ENCODE results near the gene ARHGEF25.

The ARHGEF25 gene

DNA sequence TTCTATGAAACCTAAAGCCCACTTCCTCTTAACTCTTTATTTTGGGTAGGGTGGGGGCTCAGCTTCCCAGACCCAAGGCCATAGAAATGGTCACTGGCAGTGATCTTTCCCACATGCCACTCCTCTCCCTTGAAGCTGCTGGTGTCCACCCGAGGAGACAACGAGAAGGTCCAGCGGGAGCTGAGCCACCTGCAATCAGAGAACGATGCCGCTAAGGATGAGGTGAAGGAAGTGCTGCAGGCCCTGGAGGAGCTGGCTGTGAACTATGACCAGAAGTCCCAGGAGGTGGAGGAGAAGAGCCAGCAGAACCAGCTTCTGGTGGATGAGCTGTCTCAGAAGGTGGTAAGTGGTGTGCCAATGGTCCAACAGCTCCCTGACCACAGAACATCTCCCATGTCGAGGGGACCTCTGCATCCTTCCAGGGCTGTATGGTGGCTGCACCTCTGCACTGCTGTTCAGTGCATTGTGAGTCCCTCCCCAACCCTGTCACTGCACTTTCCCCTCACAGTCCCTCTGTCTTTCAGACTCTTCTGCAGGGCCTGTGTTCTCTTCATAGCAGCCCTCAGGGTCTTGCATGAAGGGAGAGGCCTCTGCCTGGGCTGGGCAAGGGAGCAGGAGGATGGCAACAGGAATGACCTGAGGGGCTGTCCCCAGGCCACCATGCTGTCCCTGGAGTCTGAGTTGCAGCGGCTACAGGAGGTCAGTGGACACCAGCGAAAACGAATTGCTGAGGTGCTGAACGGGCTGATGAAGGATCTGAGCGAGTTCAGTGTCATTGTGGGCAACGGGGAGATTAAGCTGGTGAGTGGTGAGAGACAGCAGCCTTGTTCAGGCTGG, 39.1 kb upstream of the ARHGEF25 start:
- WGBS (ENCODE audit: insufficient coverage): 100% methylated on average over 6 of the region's 12 CpGs
- CTCF ChIA-PET: interaction anchor here (1.0 to 2.3 kb wide), 8 partner anchors 9 to 114 kb away, joined by 3 to 11 read pairs (median 3); no protein-coding TSS in a partner anchor

GRCh38 chr12:57574795-57575194, 36.4 kb upstream of the ARHGEF25 start:
- DNase-seq: no peak
- Histone ChIP-seq H3K27ac (ENCODE audit: insufficient read depth in 1 of 2, low read depth in 1 of 2, low read length in 2 of 2, poor library complexity in 1 of 2, severe bottlenecking in 2 of 2) (no peak overlapping the region), H3K36me3 (ENCODE audit: control insufficient read depth in 4 of 4, insufficient read depth in 4 of 4, low read length in 3 of 4) (peaks cover 0 to 20% (median 7%) of the 10 kb centered on the region in 4 experiments), H3K4me3 (ENCODE audit: control insufficient read depth in 1 of 7, extremely low read depth in 1 of 7, insufficient read depth in 4 of 7, low read depth in 2 of 7, low read length in 6 of 7) (no peak overlapping the region), H3K4me1 (ENCODE audit: control extremely low read depth in 1 of 4, control insufficient read depth in 4 of 4, insufficient read depth in 4 of 4, low read length in 3 of 4) (no peaks in the 10 kb centered on the region), H3K9me3 (ENCODE audit: control extremely low read depth in 1 of 5, control insufficient read depth in 4 of 5, insufficient read depth in 2 of 5, low read depth in 1 of 5, low read length in 4 of 5) (no peaks in the 10 kb centered on the region), H3K27me3 (replicated peaks in 2 of 5; ENCODE audit: control insufficient read depth in 4 of 5, insufficient read depth in 5 of 5, low read length in 4 of 5) (peaks cover 0 to 11% (median 0%) of the 10 kb centered on the region in 5 experiments)
- 91% methylated on average over 7 of the region's 10 CpGs for WGBS (ENCODE audit: insufficient coverage)
- CTCF ChIA-PET: interaction anchor here (1.1 to 2.5 kb wide), 11 partner anchors 9 to 85 kb away, joined by 3 to 12 read pairs (median 3); no protein-coding TSS in a partner anchor
- POLR2A ChIA-PET: no interaction called here

More for the DNA sequence above, 39.1 kb upstream of the ARHGEF25 start:
- H3K9me3 ChIP-seq (ENCODE audit: control extremely low read depth in 1 of 5, control insufficient read depth in 4 of 5, insufficient read depth in 2 of 5, low read depth in 1 of 5, low read length in 4 of 5): no peaks in the 10 kb centered on the region
- DNase-seq: no peak
- no peak overlapping the region for H3K4me3 ChIP-seq (ENCODE audit: control insufficient read depth in 1 of 7, extremely low read depth in 1 of 7, insufficient read depth in 4 of 7, low read depth in 2 of 7, low read length in 6 of 7)
- H3K36me3 ChIP-seq (ENCODE audit: control insufficient read depth in 4 of 4, insufficient read depth in 4 of 4, low read length in 3 of 4): peaks cover 0 to 22% (median 5%) of the 10 kb centered on the region in 4 experiments
- POLR2A ChIA-PET: no interaction called here
- H3K27me3 ChIP-seq (replicated peaks in 2 of 5; ENCODE audit: control insufficient read depth in 4 of 5, insufficient read depth in 5 of 5, low read length in 4 of 5): peaks cover 0 to 8% (median 0%) of the 10 kb centered on the region in 5 experiments
- no peaks in the 10 kb centered on the region for H3K4me1 ChIP-seq (ENCODE audit: control extremely low read depth in 1 of 4, control insufficient read depth in 4 of 4, insufficient read depth in 4 of 4, low read length in 3 of 4)
- no peak overlapping the region for H3K27ac ChIP-seq (ENCODE audit: insufficient read depth in 1 of 2, low read depth in 1 of 2, low read length in 2 of 2, poor library complexity in 1 of 2, severe bottlenecking in 2 of 2)

DNA sequence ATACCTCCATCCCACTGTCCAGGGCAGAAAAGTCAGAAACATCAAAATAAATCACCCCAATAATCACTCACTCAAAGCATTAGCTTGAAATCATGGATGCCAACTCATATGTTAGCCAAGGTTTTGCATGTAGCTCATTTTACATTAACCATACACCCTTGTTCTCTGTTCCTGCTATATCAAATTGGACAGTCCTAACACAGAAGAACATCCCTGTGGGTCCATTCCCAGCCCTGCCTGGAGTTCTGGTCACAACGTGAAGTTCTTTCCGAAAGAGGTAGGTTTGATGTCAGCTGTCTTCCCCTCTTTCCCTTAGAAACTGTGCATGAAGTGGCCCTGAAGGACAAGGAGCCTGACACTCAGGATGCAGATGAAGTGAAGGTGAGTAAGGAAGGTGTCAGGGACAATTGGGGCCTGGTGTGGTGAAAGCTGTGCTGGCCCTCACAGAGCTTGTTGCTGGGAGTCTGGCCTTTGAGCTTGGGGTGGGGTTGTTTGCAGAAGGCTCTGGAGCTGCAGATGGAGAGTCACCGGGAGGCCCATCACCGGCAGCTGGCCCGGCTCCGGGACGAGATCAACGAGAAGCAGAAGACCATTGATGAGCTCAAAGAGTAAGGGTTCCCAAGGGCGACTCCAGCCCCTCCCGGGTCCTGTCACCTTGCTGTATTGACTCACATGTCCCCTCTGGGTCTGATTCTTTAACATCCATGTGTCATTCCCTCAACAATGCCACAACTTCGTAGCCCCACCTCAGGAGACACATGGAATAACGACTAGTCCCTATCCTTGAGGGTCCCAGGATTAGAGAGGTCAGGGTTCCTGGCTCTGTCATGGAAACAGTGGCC, 35.2 kb upstream of the ARHGEF25 start:
- no peak overlapping the region for H3K4me3 ChIP-seq (ENCODE audit: control insufficient read depth in 1 of 7, extremely low read depth in 1 of 7, insufficient read depth in 4 of 7, low read depth in 2 of 7, low read length in 6 of 7)
- no peak for DNase-seq
- POLR2A ChIA-PET: no interaction called here
- H3K4me1 ChIP-seq (ENCODE audit: control extremely low read depth in 1 of 4, control insufficient read depth in 4 of 4, insufficient read depth in 4 of 4, low read length in 3 of 4): no peaks in the 10 kb centered on the region
- no peak overlapping the region for H3K27ac ChIP-seq (ENCODE audit: insufficient read depth in 1 of 2, low read depth in 1 of 2, low read length in 2 of 2, poor library complexity in 1 of 2, severe bottlenecking in 2 of 2)
- H3K27me3 ChIP-seq (replicated peaks in 2 of 5; ENCODE audit: control insufficient read depth in 4 of 5, insufficient read depth in 5 of 5, low read length in 4 of 5): peaks cover 0 to 11% (median 0%) of the 10 kb centered on the region in 5 experiments
- CTCF ChIA-PET: interaction anchor here (0.7 to 2.5 kb wide), 17 partner anchors 8 to 117 kb away, joined by 3 to 12 read pairs (median 4); no protein-coding TSS in a partner anchor
- no peaks in the 10 kb centered on the region for H3K9me3 ChIP-seq (ENCODE audit: control extremely low read depth in 1 of 5, control insufficient read depth in 4 of 5, insufficient read depth in 2 of 5, low read depth in 1 of 5, low read length in 4 of 5)
- WGBS (ENCODE audit: insufficient coverage): 93% methylated on average over 12 of the region's 12 CpGs
- H3K36me3 ChIP-seq (ENCODE audit: control insufficient read depth in 4 of 4, insufficient read depth in 4 of 4, low read length in 3 of 4): peaks cover 0 to 24% (median 7%) of the 10 kb centered on the region in 4 experiments

- ChIA-PET CTCF (interaction anchor here (1.1 to 2.5 kb wide), 6 partner anchors 9 to 118 kb away, joined by 4 to 12 read pairs (median 4); no protein-coding TSS in a partner anchor), POLR2A (interaction anchor here (0.6 kb wide), 1 partner anchor 172 kb away, joined by 3 read pairs; no protein-coding TSS in a partner anchor)
- no peaks in the 10 kb centered on the region for H3K4me1 ChIP-seq (ENCODE audit: control extremely low read depth in 1 of 4, control insufficient read depth in 4 of 4, insufficient read depth in 4 of 4, low read length in 3 of 4)
- peaks cover 0 to 11% (median 0%) of the 10 kb centered on the region in 5 experiments for H3K27me3 ChIP-seq (replicated peaks in 2 of 5; ENCODE audit: control insufficient read depth in 4 of 5, insufficient read depth in 5 of 5, low read length in 4 of 5)
- no peaks in the 10 kb centered on the region for H3K9me3 ChIP-seq (ENCODE audit: control extremely low read depth in 1 of 5, control insufficient read depth in 4 of 5, insufficient read depth in 2 of 5, low read depth in 1 of 5, low read length in 4 of 5)
- no peak for DNase-seq
- peaks cover 0 to 26% (median 7%) of the 10 kb centered on the region in 4 experiments for H3K36me3 ChIP-seq (ENCODE audit: control insufficient read depth in 4 of 4, insufficient read depth in 4 of 4, low read length in 3 of 4)
- 98% methylated on average over 7 of the region's 9 CpGs for WGBS (ENCODE audit: insufficient coverage)
- H3K4me3 ChIP-seq (ENCODE audit: control insufficient read depth in 1 of 7, extremely low read depth in 1 of 7, insufficient read depth in 4 of 7, low read depth in 2 of 7, low read length in 6 of 7): no peak overlapping the region
- no peak overlapping the region for H3K27ac ChIP-seq (ENCODE audit: insufficient read depth in 1 of 2, low read depth in 1 of 2, low read length in 2 of 2, poor library complexity in 1 of 2, severe bottlenecking in 2 of 2)
Observed at GRCh38 chr12:57576613-57577160, 34.5 kb upstream of the ARHGEF25 start.

DNA sequence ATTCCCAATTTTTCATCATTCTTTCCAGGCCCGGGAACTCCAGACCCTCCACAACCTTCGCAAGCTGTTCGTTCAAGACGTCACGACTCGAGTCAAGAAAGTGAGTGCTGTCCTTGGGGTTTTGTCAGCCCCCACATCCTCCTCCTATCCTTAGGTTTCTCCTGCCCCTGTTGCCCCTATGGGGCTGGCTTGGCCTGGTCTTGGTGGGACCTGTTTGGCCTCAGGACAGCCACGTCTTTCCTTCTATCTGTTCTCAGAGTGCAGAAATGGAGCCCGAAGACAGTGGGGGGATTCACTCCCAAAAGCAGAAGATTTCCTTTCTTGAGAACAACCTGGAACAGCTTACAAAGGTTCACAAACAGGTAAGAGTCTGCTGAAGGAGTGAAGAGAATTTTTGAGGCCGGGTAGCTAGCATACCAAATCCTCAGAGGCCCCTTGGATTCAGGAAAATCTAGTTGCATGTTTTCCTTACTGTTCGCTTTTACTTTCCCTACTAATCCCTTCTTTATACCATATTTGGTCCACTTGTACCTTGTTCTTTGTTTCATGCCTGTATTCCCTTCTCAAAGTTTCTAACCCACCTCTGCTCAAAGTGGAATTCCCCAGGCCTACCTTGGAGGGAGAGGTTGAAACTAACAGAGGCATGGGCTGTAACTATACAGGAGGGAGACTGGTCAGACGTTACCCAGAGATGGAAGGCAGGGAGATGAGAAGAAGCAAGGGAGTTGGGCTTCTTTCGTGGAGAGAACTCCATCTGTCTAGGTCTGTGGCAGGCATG, 33.1 kb upstream of the ARHGEF25 start:
- POLR2A ChIA-PET: interaction anchor here (0.6 kb wide), 1 partner anchor 25 kb away, joined by 6 read pairs; no protein-coding TSS in a partner anchor
- WGBS (ENCODE audit: insufficient coverage): 95% methylated on average over 10 of the region's 12 CpGs
- CTCF ChIA-PET: interaction anchor here (1.0 kb wide), 1 partner anchor 43 kb away, joined by 3 read pairs; no protein-coding TSS in a partner anchor

DNA sequence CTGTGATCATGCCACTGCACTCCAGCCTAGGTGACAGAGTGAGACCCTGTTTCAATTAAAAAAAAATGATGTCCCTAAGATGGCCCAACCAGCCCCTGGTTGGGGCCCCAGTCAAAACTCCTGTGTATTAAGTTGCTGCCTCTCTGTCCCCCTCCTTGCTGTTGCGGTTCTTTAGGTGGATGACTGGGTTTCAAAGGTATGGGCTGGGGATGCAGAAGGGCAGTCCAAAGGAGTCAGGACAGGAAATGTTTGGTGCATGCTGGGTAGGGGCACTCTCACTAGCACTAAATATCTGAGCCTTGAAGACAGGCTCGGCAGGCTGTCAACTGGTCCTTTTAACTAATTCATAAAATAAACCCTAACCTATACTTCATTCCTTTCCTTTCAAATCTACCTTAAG, 32.2 kb upstream of the ARHGEF25 start:
- H3K4me3 ChIP-seq (ENCODE audit: control insufficient read depth in 1 of 7, extremely low read depth in 1 of 7, insufficient read depth in 4 of 7, low read depth in 2 of 7, low read length in 6 of 7): no peak overlapping the region
- H3K27ac ChIP-seq (ENCODE audit: insufficient read depth in 1 of 2, low read depth in 1 of 2, low read length in 2 of 2, poor library complexity in 1 of 2, severe bottlenecking in 2 of 2): no peak overlapping the region
- no peak for DNase-seq
- H3K27me3 ChIP-seq (replicated peaks in 2 of 5; ENCODE audit: control insufficient read depth in 4 of 5, insufficient read depth in 5 of 5, low read length in 4 of 5): peaks cover 0 to 17% (median 0%) of the 10 kb centered on the region in 5 experiments
- H3K36me3 ChIP-seq (ENCODE audit: control insufficient read depth in 4 of 4, insufficient read depth in 4 of 4, low read length in 3 of 4): peaks cover 0 to 18% (median 7%) of the 10 kb centered on the region in 4 experiments
- no peaks in the 10 kb centered on the region for H3K4me1 ChIP-seq (ENCODE audit: control extremely low read depth in 1 of 4, control insufficient read depth in 4 of 4, insufficient read depth in 4 of 4, low read length in 3 of 4)
- CTCF ChIA-PET: interaction anchor here (1.0 to 7.7 kb wide), 2 partner anchors 13 to 44 kb away, joined by 4 to 121 read pairs; no protein-coding TSS in a partner anchor
- no peaks in the 10 kb centered on the region for H3K9me3 ChIP-seq (ENCODE audit: control extremely low read depth in 1 of 5, control insufficient read depth in 4 of 5, insufficient read depth in 2 of 5, low read depth in 1 of 5, low read length in 4 of 5)
- 89% methylated on average over 2 of the region's 2 CpGs for WGBS (ENCODE audit: insufficient coverage)
- POLR2A ChIA-PET: no interaction called here

More for the DNA sequence above, 33.1 kb upstream of the ARHGEF25 start:
- no peak for DNase-seq
- H3K9me3 ChIP-seq (ENCODE audit: control extremely low read depth in 1 of 5, control insufficient read depth in 4 of 5, insufficient read depth in 2 of 5, low read depth in 1 of 5, low read length in 4 of 5): no peaks in the 10 kb centered on the region
- peaks cover 0 to 13% (median 0%) of the 10 kb centered on the region in 5 experiments for H3K27me3 ChIP-seq (replicated peaks in 2 of 5; ENCODE audit: control insufficient read depth in 4 of 5, insufficient read depth in 5 of 5, low read length in 4 of 5)
- H3K4me3 ChIP-seq (ENCODE audit: control insufficient read depth in 1 of 7, extremely low read depth in 1 of 7, insufficient read depth in 4 of 7, low read depth in 2 of 7, low read length in 6 of 7): no peak overlapping the region
- no peak overlapping the region for H3K27ac ChIP-seq (ENCODE audit: insufficient read depth in 1 of 2, low read depth in 1 of 2, low read length in 2 of 2, poor library complexity in 1 of 2, severe bottlenecking in 2 of 2)
- H3K4me1 ChIP-seq (ENCODE audit: control extremely low read depth in 1 of 4, control insufficient read depth in 4 of 4, insufficient read depth in 4 of 4, low read length in 3 of 4): no peaks in the 10 kb centered on the region
- peaks cover 0 to 18% (median 7%) of the 10 kb centered on the region in 4 experiments for H3K36me3 ChIP-seq (ENCODE audit: control insufficient read depth in 4 of 4, insufficient read depth in 4 of 4, low read length in 3 of 4)

All from common myeloid progenitor, CD34-positive (primary cell).